Measurements from ENCODE around the gene FSD1L.

DNA sequence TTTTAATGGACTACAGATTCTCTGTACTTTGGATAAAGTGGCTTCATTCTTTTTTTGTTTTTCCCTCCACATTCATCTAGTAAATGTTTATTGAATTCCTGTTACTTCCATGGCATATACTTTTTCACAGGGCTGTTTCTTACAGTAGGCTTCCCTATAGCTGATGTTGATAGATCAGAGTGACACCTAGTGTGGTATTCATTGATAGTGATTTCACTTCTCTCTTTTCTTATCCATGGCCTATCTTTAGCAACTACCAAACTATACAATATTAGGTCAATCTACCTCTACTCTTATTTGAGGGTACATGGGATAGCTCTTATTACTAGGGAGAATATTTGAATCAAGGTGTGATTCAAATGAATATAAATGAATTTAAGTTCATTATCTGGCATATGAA, 35.8 kb downstream of the FSD1L start:
- TF ChIP-seq, protein P1, sequence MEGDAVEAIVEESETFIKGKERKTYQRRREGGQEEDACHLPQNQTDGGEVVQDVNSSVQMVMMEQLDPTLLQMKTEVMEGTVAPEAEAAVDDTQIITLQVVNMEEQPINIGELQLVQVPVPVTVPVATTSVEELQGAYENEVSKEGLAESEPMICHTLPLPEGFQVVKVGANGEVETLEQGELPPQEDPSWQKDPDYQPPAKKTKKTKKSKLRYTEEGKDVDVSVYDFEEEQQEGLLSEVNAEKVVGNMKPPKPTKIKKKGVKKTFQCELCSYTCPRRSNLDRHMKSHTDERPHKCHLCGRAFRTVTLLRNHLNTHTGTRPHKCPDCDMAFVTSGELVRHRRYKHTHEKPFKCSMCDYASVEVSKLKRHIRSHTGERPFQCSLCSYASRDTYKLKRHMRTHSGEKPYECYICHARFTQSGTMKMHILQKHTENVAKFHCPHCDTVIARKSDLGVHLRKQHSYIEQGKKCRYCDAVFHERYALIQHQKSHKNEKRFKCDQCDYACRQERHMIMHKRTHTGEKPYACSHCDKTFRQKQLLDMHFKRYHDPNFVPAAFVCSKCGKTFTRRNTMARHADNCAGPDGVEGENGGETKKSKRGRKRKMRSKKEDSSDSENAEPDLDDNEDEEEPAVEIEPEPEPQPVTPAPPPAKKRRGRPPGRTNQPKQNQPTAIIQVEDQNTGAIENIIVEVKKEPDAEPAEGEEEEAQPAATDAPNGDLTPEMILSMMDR (IDR thresholded peaks at IDR 0.05) = no peak
- no peak for TF ChIP-seq POLR2A (IDR thresholded peaks at IDR 0.05)
